Caco-2 (cell line): Measurements from ENCODE around the gene FBXL4. TPM values are rescaled to one million over a fixed set of nuclear protein-coding genes. Genes with fewer than 3 reads are reported as not detected.

Experiments used
- BruUV-seq: library from RNA; stranded (reverse); fragments of 400-500 nt; replicated peaks from 2 replicates; lab custom pipeline; 2021; lab: Mats Ljungman, UMichigan
- CTCF ChIA-PET: fragments of 300-600 bp; sonication (Branson Sonifier 250); formaldehyde crosslinking; loops from one replicate; lab custom pipeline; 2022; ENCODE audit warnings: antibody characterized with exemption; lab: Charles Lee
- POLR2A ChIA-PET: fragments of 300-600 bp; sonication (Branson Sonifier 250); formaldehyde crosslinking; loops from one replicate; lab custom pipeline; 2022; ENCODE audit warnings: antibody characterized with exemption; lab: Charles Lee
- DNase-seq, 2 experiments: peaks; one replicate each; pipeline versions ENCODE4 v3.0.0 to v3.0.0-alpha.2; 2020 to 2022
- H3K27me3 ChIP-seq: replicated peaks from 2 replicates; pipeline ENCODE4 v1.6.0; 2011; ENCODE audit warnings: low read length; ENCODE audit not compliant: control insufficient read depth, insufficient read depth
- H3K36me3 ChIP-seq: 2 replicates; pipeline ENCODE4 v1.5.1; 2011; ENCODE audit warnings: low read length; ENCODE audit not compliant: control insufficient read depth, insufficient read depth
- H3K4me1 ChIP-seq: fragments of 250-450 bp; sonication (Bioruptor Pico); 2 replicates; pipeline ENCODE4 v1.5.1; 2020; ENCODE audit warnings: mild to moderate bottlenecking
- H3K4me3 ChIP-seq: 2 replicates; pipeline ENCODE4 v1.5.1; 2011; ENCODE audit warnings: low read depth, mild to moderate bottlenecking, control low read depth, low read length
- H3K9me3 ChIP-seq: fragments of 250-450 bp; sonication (Bioruptor Pico); 2 replicates; pipeline ENCODE4 v1.5.1; 2020; ENCODE audit warnings: mild to moderate bottlenecking, moderate library complexity
- H3K27ac Mint-ChIP-seq: one replicate; pipeline ENCODE4 v1.8.0; 2022; ENCODE audit warnings: mixed read lengths; ENCODE audit not compliant: unreplicated experiment
- H3K27me3 Mint-ChIP-seq: one replicate; pipeline ENCODE4 v1.8.0; 2022; ENCODE audit warnings: mixed read lengths; ENCODE audit not compliant: insufficient read depth, unreplicated experiment
- H3K36me3 Mint-ChIP-seq: one replicate; pipeline ENCODE4 v1.8.0; 2022; ENCODE audit warnings: mild to moderate bottlenecking, mixed read lengths; ENCODE audit not compliant: insufficient read depth, unreplicated experiment
- H3K4me1 Mint-ChIP-seq: one replicate; pipeline ENCODE4 v1.8.0; 2022; ENCODE audit warnings: low read depth, mixed read lengths; ENCODE audit not compliant: unreplicated experiment
- H3K4me3 Mint-ChIP-seq: one replicate; pipeline ENCODE4 v1.8.0; 2022; ENCODE audit warnings: mild to moderate bottlenecking, moderate library complexity, mixed read lengths; ENCODE audit not compliant: unreplicated experiment
- H3K9me3 Mint-ChIP-seq: one replicate; pipeline ENCODE4 v1.8.0; 2022; ENCODE audit warnings: mixed read lengths; ENCODE audit not compliant: unreplicated experiment
- CTCF ChIP-seq, 2 experiments: fragments of 200-600 bp in 1 of 2; IDR thresholded peaks; 1 replicate in 1 of 2; 2 replicates in 1 of 2; pipeline versions ENCODE4 v1.5.1 to v1.8.0; 2011 to 2022; ENCODE audit warnings: antibody characterized with exemption in 1 of 2, control low read depth in 1 of 2, inconsistent platforms in 1 of 2, low read depth in 1 of 2, low read length in 1 of 2, mild to moderate bottlenecking in 1 of 2, moderate library complexity in 1 of 2; ENCODE audit not compliant: insufficient read depth in 1 of 2, severe bottlenecking in 1 of 2, unreplicated experiment in 1 of 2
- intact Hi-C: fragments of 100-400 bp; cut with micrococcal nuclease; formaldehyde crosslinking; loops from one replicate; pipeline ENCODE4 v1.10.0; 2022; ENCODE audit not compliant: unreplicated experiment
- total RNA-seq: library from RNA; stranded (reverse); gene quantifications from 2 replicates; pipeline ENCODE4 v1.2.3, GENCODE V29; 2022

The FBXL4 gene
- total RNA-seq, 1 experiment from 2014 or later, result 5.9 TPM

GRCh38 chr6:98831959-98832283, 115.8 kb downstream of the FBXL4 start:
- peaks cover 56% of the 10 kb centered on the region for H3K27me3 Mint-ChIP-seq
- no TSS peak for BruUV-seq
- intact Hi-C loops, result no loop called here
- Histone ChIP-seq H3K4me1 (peaks cover 36% of the 10 kb centered on the region), H3K9me3 (no peaks in the 10 kb centered on the region), H3K27me3 (peaks cover 21% of the 10 kb centered on the region), H3K4me3 (no peak overlapping the region), H3K36me3 (no peaks in the 10 kb centered on the region)
- TF ChIP-seq CTCF (IDR thresholded peaks at IDR 0.05; ENCODE audit: insufficient read depth in 1 of 2, low read depth in 1 of 2, low read length in 1 of 2, severe bottlenecking in 1 of 2, unreplicated experiment in 1 of 2), result no peak
- H3K27ac Mint-ChIP-seq, result no peak overlapping the region
- peaks cover 7% of the 10 kb centered on the region for H3K4me1 Mint-ChIP-seq
- no peaks in the 10 kb centered on the region for H3K9me3 Mint-ChIP-seq
- H3K36me3 Mint-ChIP-seq, result no peaks in the 10 kb centered on the region
- no peak for DNase-seq
- POLR2A ChIA-PET, result no interaction called here
- CTCF ChIA-PET, result no interaction called here
- H3K4me3 Mint-ChIP-seq, result peak overlapping the region; percentile 65

- H3K4me1 ChIP-seq, result peaks cover 36% of the 10 kb centered on the region
- peak overlapping the region; percentile 20 for H3K4me3 ChIP-seq
- DNase-seq, result no peak
- peaks cover 7% of the 10 kb centered on the region for H3K4me1 Mint-ChIP-seq
- POLR2A ChIA-PET, result no interaction called here
- BruUV-seq, result no TSS peak
- H3K27me3 ChIP-seq, result peaks cover 21% of the 10 kb centered on the region
- H3K27me3 Mint-ChIP-seq, result peaks cover 56% of the 10 kb centered on the region
- no peaks in the 10 kb centered on the region for H3K9me3 ChIP-seq
- H3K9me3 Mint-ChIP-seq, result no peaks in the 10 kb centered on the region
- no peaks in the 10 kb centered on the region for H3K36me3 Mint-ChIP-seq
- no peak overlapping the region for H3K27ac Mint-ChIP-seq
- CTCF ChIA-PET, result interaction anchor here (0.5 kb wide), 1 partner anchor 858 kb away, joined by 3 read pairs; no protein-coding TSS in a partner anchor
- H3K36me3 ChIP-seq, result no peaks in the 10 kb centered on the region
- H3K4me3 Mint-ChIP-seq, result peak overlapping the region; percentile 65
- no peak for TF ChIP-seq CTCF (IDR thresholded peaks at IDR 0.05; ENCODE audit: insufficient read depth in 1 of 2, low read depth in 1 of 2, low read length in 1 of 2, severe bottlenecking in 1 of 2, unreplicated experiment in 1 of 2)
- intact Hi-C loops, result no loop called here
Measured at GRCh38 chr6:98831057-98831958, 116.4 kb downstream of the FBXL4 start.

DNA sequence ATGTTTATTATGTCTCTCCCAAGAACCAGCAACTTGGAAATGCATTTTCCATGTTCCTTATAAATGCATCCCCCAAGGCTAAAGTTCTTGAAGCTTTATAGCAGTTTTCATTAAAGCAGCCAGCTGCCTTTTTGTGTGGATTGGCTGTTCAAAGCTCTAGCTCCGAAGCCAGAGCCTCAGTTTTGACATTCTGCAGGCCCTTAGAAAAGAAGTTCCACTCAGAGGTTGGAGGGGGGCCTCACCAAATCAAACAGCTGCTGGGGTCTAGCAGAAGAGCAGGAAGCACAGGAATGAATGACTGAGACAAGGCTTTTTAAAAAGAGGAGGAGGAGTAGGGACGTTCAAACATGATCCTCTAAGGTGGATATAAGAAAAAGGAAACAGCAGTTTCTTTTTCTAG, 117.6 kb downstream of the FBXL4 start:
- Histone ChIP-seq H3K4me1 (peaks cover 29% of the 10 kb centered on the region), H3K4me3 (no peak overlapping the region), H3K27me3 (peaks cover 17% of the 10 kb centered on the region), H3K36me3 (no peaks in the 10 kb centered on the region), H3K9me3 (no peaks in the 10 kb centered on the region)
- intact Hi-C loops, result no loop called here
- peaks cover 7% of the 10 kb centered on the region for H3K4me1 Mint-ChIP-seq
- no peak overlapping the region for H3K4me3 Mint-ChIP-seq
- TF ChIP-seq CTCF (IDR thresholded peaks at IDR 0.05; ENCODE audit: insufficient read depth in 1 of 2, low read depth in 1 of 2, low read length in 1 of 2, severe bottlenecking in 1 of 2, unreplicated experiment in 1 of 2), result no peak
- peaks cover 56% of the 10 kb centered on the region for H3K27me3 Mint-ChIP-seq
- H3K27ac Mint-ChIP-seq, result no peak overlapping the region
- H3K9me3 Mint-ChIP-seq, result no peaks in the 10 kb centered on the region
- no peaks in the 10 kb centered on the region for H3K36me3 Mint-ChIP-seq
- ChIA-PET CTCF (no interaction called here), POLR2A (no interaction called here)
- no peak for DNase-seq
- BruUV-seq, result no TSS peak
